ENCODE measurements around the gene POLR3H. TPM values are rescaled to one million over a fixed set of nuclear protein-coding genes. Genes with fewer than 3 reads are reported as not detected.

POLR3H gene
- total and polyA plus RNA-seq, 2 of the 4 experiments (the other 2 are of a cell fraction): 37.8 to 67.8 TPM

- Histone ChIP-seq H2BK15ac (ENCODE audit: low read depth, low read length) (no peak overlapping the region), H2BK120ac (ENCODE audit: low read depth, low read length) (no peak overlapping the region), H3K36me3 (ENCODE audit: control insufficient read depth, insufficient read depth, low read length) (peaks cover 63% of the 10 kb centered on the region), H2BK20ac (ENCODE audit: low read depth, low read length) (no peak overlapping the region), H3K18ac (ENCODE audit: low read depth, low read length) (no peak overlapping the region), H3K4me1 (ENCODE audit: control insufficient read depth, insufficient read depth, low read length) (no peaks in the 10 kb centered on the region), H4K5ac (ENCODE audit: low read depth, low read length) (no peak overlapping the region), H3K4me2 (ENCODE audit: low read depth, low read length) (no peak overlapping the region), H3K9ac (ENCODE audit: low read depth, low read length) (no peak overlapping the region), H2AK9ac (replicated peaks; ENCODE audit: low read depth, low read length, poor library complexity) (peak overlapping the region; percentile 79), H3K79me1 (ENCODE audit: low read depth in 1 of 2, low read length in 2 of 2) (peaks cover 17 to 61% of the 10 kb centered on the region in 2 experiments; a peak in 3 of 4 replicates), H3K27ac (ENCODE audit: insufficient read depth, low read length) (no peak overlapping the region), H3K4me3 (ENCODE audit: insufficient read depth, low read depth, low read length) (no peak overlapping the region), H2AK5ac (ENCODE audit: low read depth, low read length) (no peak overlapping the region), H2BK5ac (ENCODE audit: low read depth, low read length, poor library complexity, severe bottlenecking) (no peak overlapping the region), H3K14ac (replicated peaks; ENCODE audit: low read depth, low read length) (no peak overlapping the region), H4K20me1 (ENCODE audit: insufficient read depth, low read length) (peaks cover 50% of the 10 kb centered on the region), H2AFZ (replicated peaks; ENCODE audit: low read length, poor library complexity) (no peak overlapping the region), H4K8ac (ENCODE audit: low read depth in 2 of 2, low read length in 2 of 2) (no peak overlapping the region), H3K27me3 (ENCODE audit: control insufficient read depth, insufficient read depth, low read length) (no peaks in the 10 kb centered on the region), H3K9me1 (ENCODE audit: insufficient read depth, low read length) (0 out of 2 replicates have a peak, but pooled peaks cover 2% of the 10 kb centered on the region), H3K9me3 (ENCODE audit: control insufficient read depth, insufficient read depth, low read length) (no peaks in the 10 kb centered on the region), H3K56ac (ENCODE audit: extremely low read depth, insufficient read depth, low read length) (no peak overlapping the region), H3K23ac (ENCODE audit: low read depth, low read length) (no peak overlapping the region), H4K91ac (ENCODE audit: insufficient read depth, low read depth, low read length) (no peak overlapping the region), H3K4ac (ENCODE audit: low read depth, low read length) (no peak overlapping the region)
- BruUV-seq (replicated peaks): no TSS peak
- in situ Hi-C loops (cut with MboI; ENCODE audit: low sequenced_read_pairs): no loop called here
- dilution Hi-C loops (cut with HindIII; ENCODE audit: low sequenced_read_pairs, unreplicated experiment): no loop called here
- 100% methylated on average over 5 of the region's 18 CpGs; no CpG with 5 or more reads in 1 of the 2 experiments for WGBS, 2 experiments (ENCODE audit: extremely low coverage in 2 of 2, insufficient read length in 1 of 2)
- intact Hi-C loops (cut with micrococcal nuclease): no loop called here
- CTCF ChIA-PET: no interaction called here
- TF ChIP-seq, protein P1, sequence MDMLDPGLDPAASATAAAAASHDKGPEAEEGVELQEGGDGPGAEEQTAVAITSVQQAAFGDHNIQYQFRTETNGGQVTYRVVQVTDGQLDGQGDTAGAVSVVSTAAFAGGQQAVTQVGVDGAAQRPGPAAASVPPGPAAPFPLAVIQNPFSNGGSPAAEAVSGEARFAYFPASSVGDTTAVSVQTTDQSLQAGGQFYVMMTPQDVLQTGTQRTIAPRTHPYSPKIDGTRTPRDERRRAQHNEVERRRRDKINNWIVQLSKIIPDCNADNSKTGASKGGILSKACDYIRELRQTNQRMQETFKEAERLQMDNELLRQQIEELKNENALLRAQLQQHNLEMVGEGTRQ (IDR thresholded peaks at IDR 0.05; ENCODE audit: low read depth, low read length): no peak
- TF ChIP-seq CEBPB (IDR thresholded peaks at IDR 0.05; ENCODE audit: low read depth, low read length) (no peak), MAZ (IDR thresholded peaks at IDR 0.05; ENCODE audit: borderline replicate concordance, low read depth, low read length) (no peak), CHD1 (IDR thresholded peaks at IDR 0.05; ENCODE audit: low read depth, low read length) (no peak), RCOR1 (IDR thresholded peaks at IDR 0.05; ENCODE audit: insufficient replicate concordance, low read length) (no peak), MXI1 (IDR thresholded peaks at IDR 0.05; ENCODE audit: borderline replicate concordance, low read depth, low read length) (no peak), POLR2A (IDR thresholded peaks at IDR 0.05; ENCODE audit: low read depth, low read length) (no peak), CTCF (conservative IDR thresholded peaks at IDR 0.05; ENCODE audit: low read depth, low read length) (no peak), BHLHE40 (IDR thresholded peaks at IDR 0.05; ENCODE audit: low read depth, low read length) (no peak)
- POLR2A ChIA-PET (ENCODE audit: unreplicated experiment): no interaction called here
- ATAC-seq (ENCODE audit: low read depth) (no peak), DNase-seq (no peak)
These were observed 13.2 kb downstream of the POLR3H start for GRCh38 chr22:41530890-41531714.
